Central memory CD8-positive, alpha-beta T cell (primary cell): ENCODE measurements around the gene POLN.
A peak's percentile ranks its signal among the peaks of the same experiment; 100 is the strongest.

Experiments
- ATAC-seq: fragments of 150-1000 bp; cut with Tn5 transposase; replicated peaks from 2 replicates; pipeline ENCODE4 v1.10.0; 2022; ENCODE audit warnings: mild to moderate bottlenecking, moderate FRiP score, moderate number of reproducible peaks; ENCODE audit not compliant: poor library complexity, severe bottlenecking; ENCODE audit errors: extremely low read depth
- DNase-seq, 2 donors: peaks; one replicate each; pipeline ENCODE4 v3.0.0; 2021; ENCODE audit warnings: low spot score in 2 of 2
- H3K27ac Mint-ChIP-seq: one replicate; pipeline ENCODE4 v1.8.0; 2022; ENCODE audit warnings: low read depth, mild to moderate bottlenecking, moderate library complexity, mixed read lengths
- H3K27me3 Mint-ChIP-seq: one replicate; pipeline ENCODE4 v1.8.0; 2022; ENCODE audit warnings: mixed read lengths
- H3K36me3 Mint-ChIP-seq: one replicate; pipeline ENCODE4 v1.8.0; 2022; ENCODE audit warnings: mild to moderate bottlenecking, moderate library complexity, mixed read lengths; ENCODE audit not compliant: insufficient read depth
- H3K4me1 Mint-ChIP-seq: one replicate; pipeline ENCODE4 v1.8.0; 2022; ENCODE audit warnings: mixed read lengths
- H3K4me3 Mint-ChIP-seq: one replicate; pipeline ENCODE4 v1.8.0; 2022; ENCODE audit warnings: mild to moderate bottlenecking, moderate library complexity, mixed read lengths
- H3K9me3 Mint-ChIP-seq: one replicate; pipeline ENCODE4 v1.8.0; 2022; ENCODE audit warnings: mixed read lengths

Gene POLN

DNA sequence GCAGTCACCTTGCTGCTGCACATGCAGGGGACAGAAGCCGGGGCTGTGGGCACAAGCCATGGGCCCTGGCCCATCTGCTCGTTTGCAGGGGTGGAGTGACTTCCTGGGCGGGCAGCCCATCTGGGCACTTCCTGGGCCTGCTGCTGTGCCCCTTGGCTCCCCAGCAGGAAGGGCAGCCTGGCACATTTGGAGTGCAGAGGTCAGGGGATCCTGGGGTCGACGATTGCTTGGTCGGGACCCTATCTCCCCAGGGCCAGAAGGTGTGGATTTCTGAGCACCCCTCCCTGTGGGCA lies 30.9 kb upstream of the POLN start:
- no peak for DNase-seq
- H3K36me3 Mint-ChIP-seq: peaks cover 1% of the 10 kb centered on the region
- H3K4me1 Mint-ChIP-seq: no peaks in the 10 kb centered on the region
- H3K4me3 Mint-ChIP-seq: no peak overlapping the region
- ATAC-seq: no peak
- no peaks in the 10 kb centered on the region for H3K27me3 Mint-ChIP-seq
- no peak overlapping the region for H3K27ac Mint-ChIP-seq
- no peaks in the 10 kb centered on the region for H3K9me3 Mint-ChIP-seq

DNA sequence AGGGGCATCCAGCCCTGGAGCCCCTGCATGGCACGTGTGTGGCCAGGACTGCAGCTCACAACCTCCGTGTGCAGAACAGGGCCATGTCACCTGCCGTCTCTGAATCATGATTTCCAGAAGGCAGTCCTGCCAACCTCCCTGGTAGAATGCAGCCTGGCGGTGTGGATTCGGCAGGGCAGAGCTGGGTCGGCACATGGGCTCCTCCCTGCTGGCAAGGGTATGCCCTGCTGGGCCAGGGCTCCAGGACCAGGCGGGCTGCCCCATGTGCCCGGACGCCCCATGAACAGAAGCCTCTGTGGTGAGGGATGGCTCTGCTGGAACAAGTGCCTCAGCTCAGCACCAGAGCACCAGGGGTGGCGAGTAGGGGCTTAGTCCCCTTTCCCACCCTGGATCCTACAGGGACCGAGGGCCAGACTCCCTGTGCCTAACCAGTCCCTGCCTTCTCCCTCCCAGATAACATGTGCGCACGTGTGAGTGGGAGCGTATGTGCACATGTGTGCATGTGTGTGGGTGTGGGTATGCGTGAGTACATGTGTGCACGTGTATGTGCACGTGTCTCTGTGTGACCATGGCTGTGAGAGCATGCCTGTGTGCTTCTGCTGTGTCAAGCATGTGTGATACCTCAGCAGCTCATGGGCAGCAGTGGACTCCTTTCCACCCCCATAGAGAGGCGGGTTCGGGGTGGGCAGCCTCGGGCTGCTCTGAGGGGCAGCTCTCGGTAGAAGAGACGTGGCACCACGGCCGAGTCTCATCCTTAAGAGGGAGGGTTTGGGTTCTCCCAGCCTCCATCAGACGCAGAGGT lies 30.3 kb upstream of the POLN start:
- Mint-ChIP-seq H3K9me3 (no peaks in the 10 kb centered on the region), H3K27ac (no peak overlapping the region)

GRCh38 chr4:2271279-2272025 lies 29.5 kb upstream of the POLN start:
- Mint-ChIP-seq H3K9me3 (no peaks in the 10 kb centered on the region), H3K36me3 (peaks cover 1% of the 10 kb centered on the region), H3K4me3 (no peak overlapping the region), H3K27ac (no peak overlapping the region), H3K4me1 (no peaks in the 10 kb centered on the region), H3K27me3 (no peaks in the 10 kb centered on the region)
- no peak for DNase-seq
- no peak for ATAC-seq

More for the DNA sequence above, 30.3 kb upstream of the POLN start:
- ATAC-seq: no peak
- no peaks in the 10 kb centered on the region for H3K27me3 Mint-ChIP-seq
- peaks cover 1% of the 10 kb centered on the region for H3K36me3 Mint-ChIP-seq
- H3K4me1 Mint-ChIP-seq: no peaks in the 10 kb centered on the region
- no peak for DNase-seq
- H3K4me3 Mint-ChIP-seq: no peak overlapping the region

DNA sequence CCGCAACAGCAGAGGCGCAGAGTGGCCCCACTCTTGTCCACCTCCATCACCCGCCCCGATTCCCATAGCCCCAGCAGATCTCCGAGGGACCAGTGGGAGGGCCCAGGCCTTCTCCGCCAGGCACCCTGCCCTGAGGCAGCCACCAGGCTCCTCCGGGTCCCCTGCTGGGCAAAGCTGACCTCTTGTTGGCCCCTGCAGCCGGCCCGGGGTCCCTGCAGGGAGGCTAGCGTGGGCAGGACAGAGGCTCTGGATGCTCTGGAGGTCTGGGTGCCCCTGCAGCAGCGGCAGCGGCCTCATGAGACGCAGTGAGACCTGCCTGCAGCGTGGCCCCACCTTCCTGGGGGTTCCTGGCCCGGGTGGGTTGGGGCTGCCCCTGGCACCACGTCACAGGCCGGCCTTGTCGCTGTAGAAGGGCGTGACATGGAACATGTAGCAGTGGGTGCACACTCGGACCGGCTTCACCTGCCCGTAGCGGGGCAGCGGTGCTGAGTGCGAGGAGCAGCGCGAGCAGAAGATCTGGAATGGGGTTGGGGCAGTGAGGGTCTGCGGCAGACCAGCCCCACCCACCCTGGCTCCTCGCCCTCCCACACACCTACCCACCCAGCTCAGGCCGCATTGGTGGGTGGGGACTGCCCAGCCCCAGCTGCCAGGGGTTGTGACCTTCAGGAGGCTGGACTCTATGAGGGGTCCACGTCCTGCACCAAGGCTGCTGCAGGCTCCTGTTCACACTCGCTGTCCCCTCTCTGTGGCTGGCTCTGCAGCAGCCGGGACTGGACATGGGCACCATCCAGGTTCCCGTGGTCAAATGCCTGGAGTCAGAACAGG lies 28.6 kb upstream of the POLN start:
- Mint-ChIP-seq H3K9me3 (no peaks in the 10 kb centered on the region), H3K27me3 (no peaks in the 10 kb centered on the region), H3K27ac (no peak overlapping the region), H3K36me3 (no peaks in the 10 kb centered on the region), H3K4me3 (no peak overlapping the region), H3K4me1 (no peaks in the 10 kb centered on the region)
- DNase-seq (no peak), ATAC-seq (no peak)

DNA sequence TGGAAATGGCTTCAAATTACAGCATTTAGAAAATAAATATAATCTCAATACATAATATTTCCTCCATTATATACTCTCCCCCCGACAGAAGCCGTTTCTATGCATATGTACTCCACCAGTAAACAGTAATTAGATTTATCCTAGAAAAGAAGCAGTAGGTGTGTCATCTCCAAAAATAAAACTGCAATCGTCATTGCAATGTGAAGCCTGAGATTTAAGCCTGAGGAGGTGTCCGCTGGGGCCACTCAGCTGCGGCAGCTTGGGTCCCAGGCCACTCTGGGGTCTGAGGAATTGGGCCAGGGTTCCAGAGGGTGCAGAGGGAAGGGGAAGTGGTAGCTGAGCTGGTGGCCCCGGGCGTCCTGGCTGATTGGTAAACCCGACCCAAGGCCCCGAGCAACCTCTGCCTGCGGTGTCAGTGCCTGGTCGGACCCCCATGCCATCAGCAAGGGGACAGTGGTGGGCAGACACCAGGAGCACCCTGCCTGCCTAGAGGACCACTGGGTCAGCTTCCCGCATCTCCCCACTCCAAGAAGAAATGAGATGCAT lies 27.8 kb upstream of the POLN start:
- Mint-ChIP-seq H3K36me3 (no peaks in the 10 kb centered on the region), H3K4me3 (no peak overlapping the region), H3K4me1 (no peaks in the 10 kb centered on the region), H3K9me3 (no peaks in the 10 kb centered on the region), H3K27ac (no peak overlapping the region), H3K27me3 (no peaks in the 10 kb centered on the region)
- DNase-seq (no peak), ATAC-seq (no peak)

- H3K4me3 Mint-ChIP-seq: no peak overlapping the region
- no peaks in the 10 kb centered on the region for H3K9me3 Mint-ChIP-seq
- no peaks in the 10 kb centered on the region for H3K27me3 Mint-ChIP-seq
- DNase-seq: no peak
- no peak for ATAC-seq
- peak overlapping the region; percentile 44 for H3K27ac Mint-ChIP-seq
- no peaks in the 10 kb centered on the region for H3K4me1 Mint-ChIP-seq
- no peaks in the 10 kb centered on the region for H3K36me3 Mint-ChIP-seq
Observed at GRCh38 chr4:2269206-2269531, 27.2 kb upstream of the POLN start.

GRCh38 chr4:2268357-2269205 lies 26.7 kb upstream of the POLN start:
- no peaks in the 10 kb centered on the region for H3K27me3 Mint-ChIP-seq
- no peaks in the 10 kb centered on the region for H3K4me1 Mint-ChIP-seq
- no peak overlapping the region for H3K4me3 Mint-ChIP-seq
- peak overlapping the region; percentile 44 for H3K27ac Mint-ChIP-seq
- DNase-seq (no peak), ATAC-seq (no peak)
- H3K36me3 Mint-ChIP-seq: no peaks in the 10 kb centered on the region
- no peaks in the 10 kb centered on the region for H3K9me3 Mint-ChIP-seq

DNA sequence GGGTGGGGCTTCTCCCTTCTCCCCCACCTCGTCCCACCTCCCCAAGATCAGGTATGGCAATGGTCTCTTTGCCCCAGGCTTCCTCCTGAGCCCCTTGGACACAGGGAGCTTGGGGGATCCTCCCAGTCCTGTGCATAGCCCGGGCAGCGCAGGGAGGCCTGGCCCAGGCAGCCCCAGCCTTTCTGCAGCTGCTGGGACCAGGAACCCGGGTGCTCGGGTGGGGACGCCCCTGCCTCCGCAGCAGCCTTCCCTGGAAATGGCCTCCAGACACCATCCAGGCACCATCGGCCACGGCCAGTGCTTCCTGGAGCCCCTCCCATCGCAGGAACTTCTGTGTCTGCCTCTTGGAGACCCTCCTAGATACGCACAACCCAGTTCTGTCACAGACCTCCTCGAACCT lies 25.9 kb upstream of the POLN start:
- Mint-ChIP-seq H3K4me1 (no peaks in the 10 kb centered on the region), H3K27me3 (no peaks in the 10 kb centered on the region), H3K27ac (no peak overlapping the region), H3K9me3 (no peaks in the 10 kb centered on the region), H3K36me3 (peaks cover under 1% of the 10 kb centered on the region), H3K4me3 (no peak overlapping the region)
- no peak for DNase-seq
- ATAC-seq: no peak

GRCh38 chr4:2267320-2267811 lies 25.4 kb upstream of the POLN start:
- Mint-ChIP-seq H3K4me3 (no peak overlapping the region), H3K27ac (no peak overlapping the region), H3K9me3 (no peaks in the 10 kb centered on the region), H3K36me3 (peaks cover 2% of the 10 kb centered on the region), H3K4me1 (no peaks in the 10 kb centered on the region), H3K27me3 (no peaks in the 10 kb centered on the region)
- no peak for ATAC-seq
- no peak for DNase-seq

DNA sequence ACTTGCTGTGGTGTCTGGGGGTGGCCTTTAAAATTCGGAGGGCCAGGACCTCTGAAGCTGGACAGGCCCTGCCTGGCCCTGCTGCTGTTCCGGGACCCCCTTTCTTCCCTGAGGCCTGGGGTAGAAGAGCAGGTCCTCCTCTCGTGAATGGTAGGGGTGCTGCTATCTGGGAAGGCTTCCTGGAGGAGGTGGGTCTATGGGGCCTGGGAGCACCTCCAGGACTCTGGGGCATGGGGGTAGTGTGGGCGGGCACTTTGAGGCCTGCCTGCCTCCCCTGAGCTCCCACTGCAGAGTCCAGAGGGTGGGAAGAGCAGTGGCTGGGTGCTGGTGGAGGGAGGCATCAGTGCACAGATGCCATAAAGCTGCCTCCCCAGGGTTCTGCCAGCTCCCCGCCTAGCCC lies 24.9 kb upstream of the POLN start:
- Mint-ChIP-seq H3K36me3 (peaks cover 4% of the 10 kb centered on the region), H3K27me3 (no peaks in the 10 kb centered on the region), H3K27ac (no peak overlapping the region), H3K4me3 (no peak overlapping the region), H3K9me3 (no peaks in the 10 kb centered on the region), H3K4me1 (no peaks in the 10 kb centered on the region)
- no peak for DNase-seq
- ATAC-seq: no peak

DNA sequence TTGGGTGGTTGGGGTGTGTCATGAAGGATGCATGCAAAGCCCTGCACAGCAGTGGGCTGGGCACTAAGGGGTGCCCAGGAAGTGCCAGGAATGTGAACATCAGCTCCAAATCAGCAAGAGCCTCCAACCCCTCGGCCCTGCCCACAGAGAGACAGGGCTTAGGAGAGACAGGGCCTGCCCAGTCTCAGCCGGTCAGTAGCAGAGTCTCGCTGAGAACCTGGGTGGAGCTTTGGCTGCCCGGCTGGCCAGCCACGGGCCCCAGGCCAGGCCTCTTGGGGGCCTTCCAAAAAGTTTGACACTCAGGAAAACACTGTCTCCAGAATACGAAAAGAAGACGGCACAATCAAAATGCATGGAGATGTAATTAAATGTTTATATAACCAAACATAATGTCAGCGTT lies 24.3 kb upstream of the POLN start:
- Mint-ChIP-seq H3K27me3 (no peaks in the 10 kb centered on the region), H3K4me3 (no peak overlapping the region), H3K4me1 (no peaks in the 10 kb centered on the region), H3K36me3 (peaks cover 4% of the 10 kb centered on the region), H3K27ac (no peak overlapping the region), H3K9me3 (no peaks in the 10 kb centered on the region)
- no peak for DNase-seq
- no peak for ATAC-seq
